ENCODE data around the gene ARHGAP25. TPM values are rescaled to one million over a fixed set of nuclear protein-coding genes. Genes with fewer than 3 reads are reported as not detected.
A peak's percentile ranks its signal among the peaks of the same experiment; 100 is the strongest.

The ARHGAP25 gene
- total RNA-seq, 1 experiment from 2014 or later = 172 TPM

- Histone ChIP-seq H3K9ac (ENCODE audit: low read length) (no peak overlapping the region), H3K4me3 (ENCODE audit: low read length) (no peak overlapping the region), H3K4me2 (ENCODE audit: low read depth, low read length, poor library complexity, severe bottlenecking) (no peak overlapping the region), H3K27ac (ENCODE audit: low read length) (0 out of 2 replicates have a peak overlapping the region, but pooled peaks have one; percentile 97), H3K79me2 (ENCODE audit: low read length) (no peaks in the 10 kb centered on the region), H4K20me1 (ENCODE audit: insufficient read depth, low read depth, low read length) (no peaks in the 10 kb centered on the region), H2AFZ (ENCODE audit: low read length) (no peak overlapping the region), H3K9me3 (ENCODE audit: low read length) (no peaks in the 10 kb centered on the region; the same call in none of the 2 replicates), H3K27me3 (ENCODE audit: low read length) (no peaks in the 10 kb centered on the region), H3K4me1 (ENCODE audit: low read length) (peaks cover 61% of the 10 kb centered on the region), H3K36me3 (ENCODE audit: insufficient read depth, low read length) (no peaks in the 10 kb centered on the region), H3K9me2 (replicated peaks; ENCODE audit: insufficient read depth, low read length) (no peaks in the 10 kb centered on the region)
- DNase-seq = no peak
These were observed 38.6 kb upstream of the ARHGAP25 start for GRCh38 chr2:68695971-68696370.

- H4K20me1 ChIP-seq (ENCODE audit: insufficient read depth, low read depth, low read length) = no peaks in the 10 kb centered on the region
- H3K36me3 ChIP-seq (ENCODE audit: insufficient read depth, low read length) = no peaks in the 10 kb centered on the region
- H3K27me3 ChIP-seq (ENCODE audit: low read length) = no peaks in the 10 kb centered on the region
- H3K4me3 ChIP-seq (ENCODE audit: low read length) = no peak overlapping the region
- no peaks in the 10 kb centered on the region for H3K9me2 ChIP-seq (replicated peaks; ENCODE audit: insufficient read depth, low read length)
- H3K9ac ChIP-seq (ENCODE audit: low read length) = no peak overlapping the region
- H3K27ac ChIP-seq (ENCODE audit: low read length) = no peak overlapping the region
- peaks cover 55% of the 10 kb centered on the region for H3K4me1 ChIP-seq (ENCODE audit: low read length)
- H3K9me3 ChIP-seq (ENCODE audit: low read length) = no peaks in the 10 kb centered on the region; the same call in none of the 2 replicates
- H3K79me2 ChIP-seq (ENCODE audit: low read length) = no peaks in the 10 kb centered on the region
- DNase-seq = no peak
- H2AFZ ChIP-seq (ENCODE audit: low read length) = no peak overlapping the region
- no peak overlapping the region for H3K4me2 ChIP-seq (ENCODE audit: low read depth, low read length, poor library complexity, severe bottlenecking)
These were observed 38.1 kb upstream of the ARHGAP25 start for GRCh38 chr2:68696554-68696953.

- Histone ChIP-seq H3K9ac (ENCODE audit: low read length) (peak overlapping the region; percentile 29), H4K20me1 (ENCODE audit: insufficient read depth, low read depth, low read length) (no peaks in the 10 kb centered on the region), H3K4me3 (ENCODE audit: low read length) (no peak overlapping the region), H3K36me3 (ENCODE audit: insufficient read depth, low read length) (no peaks in the 10 kb centered on the region), H3K4me2 (ENCODE audit: low read depth, low read length, poor library complexity, severe bottlenecking) (peak overlapping the region; percentile 36), H3K27ac (ENCODE audit: low read length) (peak overlapping the region; percentile 64), H3K27me3 (ENCODE audit: low read length) (no peaks in the 10 kb centered on the region), H3K4me1 (ENCODE audit: low read length) (peaks cover 35% of the 10 kb centered on the region), H2AFZ (ENCODE audit: low read length) (peak overlapping the region; percentile 89), H3K9me2 (replicated peaks; ENCODE audit: insufficient read depth, low read length) (no peaks in the 10 kb centered on the region), H3K9me3 (ENCODE audit: low read length) (no peaks in the 10 kb centered on the region; the same call in none of the 2 replicates), H3K79me2 (ENCODE audit: low read length) (no peaks in the 10 kb centered on the region)
- DNase-seq = peak; percentile 58
These were observed 35.8 kb upstream of the ARHGAP25 start for GRCh38 chr2:68698567-68699377.

- no peak overlapping the region for H2AFZ ChIP-seq (ENCODE audit: low read length)
- H3K4me2 ChIP-seq (ENCODE audit: low read depth, low read length, poor library complexity, severe bottlenecking) = no peak overlapping the region
- H3K79me2 ChIP-seq (ENCODE audit: low read length) = no peaks in the 10 kb centered on the region
- no peak for DNase-seq
- H3K9me2 ChIP-seq (replicated peaks; ENCODE audit: insufficient read depth, low read length) = no peaks in the 10 kb centered on the region
- no peak overlapping the region for H3K27ac ChIP-seq (ENCODE audit: low read length)
- H3K4me1 ChIP-seq (ENCODE audit: low read length) = peaks cover 23% of the 10 kb centered on the region
- H3K36me3 ChIP-seq (ENCODE audit: insufficient read depth, low read length) = no peaks in the 10 kb centered on the region
- no peak overlapping the region for H3K9ac ChIP-seq (ENCODE audit: low read length)
- H3K9me3 ChIP-seq (ENCODE audit: low read length) = no peaks in the 10 kb centered on the region; the same call in none of the 2 replicates
- no peaks in the 10 kb centered on the region for H4K20me1 ChIP-seq (ENCODE audit: insufficient read depth, low read depth, low read length)
- no peak overlapping the region for H3K4me3 ChIP-seq (ENCODE audit: low read length)
- H3K27me3 ChIP-seq (ENCODE audit: low read length) = no peaks in the 10 kb centered on the region
These were observed 34.1 kb upstream of the ARHGAP25 start for GRCh38 chr2:68700560-68700959.

GRCh38 chr2:68706637-68707036, 28.0 kb upstream of the ARHGAP25 start:
- Histone ChIP-seq H3K9me2 (replicated peaks; ENCODE audit: insufficient read depth, low read length) (no peaks in the 10 kb centered on the region), H4K20me1 (ENCODE audit: insufficient read depth, low read depth, low read length) (no peaks in the 10 kb centered on the region), H3K27ac (ENCODE audit: low read length) (no peak overlapping the region)

GRCh38 chr2:68708629-68709028, 26.0 kb upstream of the ARHGAP25 start:
- no peak overlapping the region for H3K4me2 ChIP-seq (ENCODE audit: low read depth, low read length, poor library complexity, severe bottlenecking)
- H4K20me1 ChIP-seq (ENCODE audit: insufficient read depth, low read depth, low read length) = no peaks in the 10 kb centered on the region
- no peaks in the 10 kb centered on the region for H3K9me3 ChIP-seq (ENCODE audit: low read length)
- H3K9me2 ChIP-seq (replicated peaks; ENCODE audit: insufficient read depth, low read length) = no peaks in the 10 kb centered on the region
- H2AFZ ChIP-seq (ENCODE audit: low read length) = 0 out of 2 replicates have a peak overlapping the region, but pooled peaks have one; percentile 19
- DNase-seq = no peak
- H3K36me3 ChIP-seq (ENCODE audit: insufficient read depth, low read length) = no peaks in the 10 kb centered on the region
- H3K4me1 ChIP-seq (ENCODE audit: low read length) = peaks cover 26% of the 10 kb centered on the region
- H3K27me3 ChIP-seq (ENCODE audit: low read length) = no peaks in the 10 kb centered on the region
- H3K4me3 ChIP-seq (ENCODE audit: low read length) = no peak overlapping the region
- H3K79me2 ChIP-seq (ENCODE audit: low read length) = no peaks in the 10 kb centered on the region
- H3K27ac ChIP-seq (ENCODE audit: low read length) = peak overlapping the region; percentile 5; the same call in 1 of the 2 replicates
- no peak overlapping the region for H3K9ac ChIP-seq (ENCODE audit: low read length)

More at GRCh38 chr2:68706637-68707036, 28.0 kb upstream of the ARHGAP25 start:
- Histone ChIP-seq H3K4me3 (ENCODE audit: low read length) (no peak overlapping the region), H3K9me3 (ENCODE audit: low read length) (no peaks in the 10 kb centered on the region), H3K36me3 (ENCODE audit: insufficient read depth, low read length) (no peaks in the 10 kb centered on the region), H3K27me3 (ENCODE audit: low read length) (no peaks in the 10 kb centered on the region), H3K9ac (ENCODE audit: low read length) (no peak overlapping the region), H2AFZ (ENCODE audit: low read length) (no peak overlapping the region), H3K4me2 (ENCODE audit: low read depth, low read length, poor library complexity, severe bottlenecking) (no peak overlapping the region), H3K4me1 (ENCODE audit: low read length) (peaks cover 22% of the 10 kb centered on the region), H3K79me2 (ENCODE audit: low read length) (no peaks in the 10 kb centered on the region)
- no peak for DNase-seq

GRCh38 chr2:68709421-68709911, 25.1 kb upstream of the ARHGAP25 start:
- peaks cover 34% of the 10 kb centered on the region for H3K4me1 ChIP-seq (ENCODE audit: low read length)
- peak overlapping the region; percentile 14; the same call in 1 of the 2 replicates for H3K9ac ChIP-seq (ENCODE audit: low read length)
- no peaks in the 10 kb centered on the region for H3K27me3 ChIP-seq (ENCODE audit: low read length)
- no peaks in the 10 kb centered on the region for H4K20me1 ChIP-seq (ENCODE audit: insufficient read depth, low read depth, low read length)
- DNase-seq = peak; percentile 89
- no peaks in the 10 kb centered on the region for H3K79me2 ChIP-seq (ENCODE audit: low read length)
- no peaks in the 10 kb centered on the region for H3K36me3 ChIP-seq (ENCODE audit: insufficient read depth, low read length)
- H3K9me3 ChIP-seq (ENCODE audit: low read length) = no peaks in the 10 kb centered on the region
- peak overlapping the region; percentile 39 for H3K4me2 ChIP-seq (ENCODE audit: low read depth, low read length, poor library complexity, severe bottlenecking)
- no peaks in the 10 kb centered on the region for H3K9me2 ChIP-seq (replicated peaks; ENCODE audit: insufficient read depth, low read length)
- H2AFZ ChIP-seq (ENCODE audit: low read length) = peak overlapping the region; percentile 80
- H3K4me3 ChIP-seq (ENCODE audit: low read length) = no peak overlapping the region
- H3K27ac ChIP-seq (ENCODE audit: low read length) = peak overlapping the region; percentile 75

- Histone ChIP-seq H3K79me2 (ENCODE audit: low read length) (no peaks in the 10 kb centered on the region), H3K4me2 (ENCODE audit: low read depth, low read length, poor library complexity, severe bottlenecking) (peak overlapping the region; percentile 39), H3K9me3 (ENCODE audit: low read length) (no peaks in the 10 kb centered on the region), H2AFZ (ENCODE audit: low read length) (peak overlapping the region; percentile 80), H3K4me3 (ENCODE audit: low read length) (no peak overlapping the region), H3K36me3 (ENCODE audit: insufficient read depth, low read length) (no peaks in the 10 kb centered on the region), H3K4me1 (ENCODE audit: low read length) (peaks cover 42% of the 10 kb centered on the region), H3K9me2 (replicated peaks; ENCODE audit: insufficient read depth, low read length) (no peaks in the 10 kb centered on the region), H3K27ac (ENCODE audit: low read length) (peak overlapping the region; percentile 75), H3K27me3 (ENCODE audit: low read length) (no peaks in the 10 kb centered on the region), H4K20me1 (ENCODE audit: insufficient read depth, low read depth, low read length) (no peaks in the 10 kb centered on the region), H3K9ac (ENCODE audit: low read length) (no peak overlapping the region)
- DNase-seq = no peak
These were observed 24.3 kb upstream of the ARHGAP25 start for GRCh38 chr2:68710336-68710735.

All from Karpas-422 (cell line).